ENCODE measurements around the gene PRPF39. TPM values are rescaled to one million over a fixed set of nuclear protein-coding genes. Genes with fewer than 3 reads are reported as not detected.

The PRPF39 gene
- total and polyA plus RNA-seq, 8 donors: 13.2 to 36.8 (median 23.2) TPM

DNA sequence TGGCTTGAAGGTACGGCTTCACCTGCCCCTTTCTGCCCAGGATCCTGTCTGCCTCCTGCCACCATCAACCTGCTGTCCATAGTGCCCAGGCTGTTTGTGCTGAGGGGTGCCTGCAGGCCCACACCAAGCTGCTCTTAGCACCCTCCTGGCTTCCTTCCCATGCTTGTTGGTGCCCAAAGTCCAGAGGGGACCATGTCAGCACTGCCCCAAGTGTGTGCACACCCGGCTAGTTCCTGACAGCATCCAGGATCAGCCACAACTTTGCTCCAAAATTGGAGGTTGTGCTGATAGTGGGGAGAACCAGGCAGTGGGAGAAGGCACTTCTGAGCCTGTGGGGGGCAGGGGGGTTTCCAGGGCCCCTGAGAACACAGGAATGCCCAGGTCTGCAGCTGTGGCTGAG, 44.5 kb upstream of the PRPF39 start:
- TF ChIP-seq, protein P1, sequence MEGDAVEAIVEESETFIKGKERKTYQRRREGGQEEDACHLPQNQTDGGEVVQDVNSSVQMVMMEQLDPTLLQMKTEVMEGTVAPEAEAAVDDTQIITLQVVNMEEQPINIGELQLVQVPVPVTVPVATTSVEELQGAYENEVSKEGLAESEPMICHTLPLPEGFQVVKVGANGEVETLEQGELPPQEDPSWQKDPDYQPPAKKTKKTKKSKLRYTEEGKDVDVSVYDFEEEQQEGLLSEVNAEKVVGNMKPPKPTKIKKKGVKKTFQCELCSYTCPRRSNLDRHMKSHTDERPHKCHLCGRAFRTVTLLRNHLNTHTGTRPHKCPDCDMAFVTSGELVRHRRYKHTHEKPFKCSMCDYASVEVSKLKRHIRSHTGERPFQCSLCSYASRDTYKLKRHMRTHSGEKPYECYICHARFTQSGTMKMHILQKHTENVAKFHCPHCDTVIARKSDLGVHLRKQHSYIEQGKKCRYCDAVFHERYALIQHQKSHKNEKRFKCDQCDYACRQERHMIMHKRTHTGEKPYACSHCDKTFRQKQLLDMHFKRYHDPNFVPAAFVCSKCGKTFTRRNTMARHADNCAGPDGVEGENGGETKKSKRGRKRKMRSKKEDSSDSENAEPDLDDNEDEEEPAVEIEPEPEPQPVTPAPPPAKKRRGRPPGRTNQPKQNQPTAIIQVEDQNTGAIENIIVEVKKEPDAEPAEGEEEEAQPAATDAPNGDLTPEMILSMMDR (IDR thresholded peaks at IDR 0.05): no peak
- no peak for DNase-seq
- H3K4me3 ChIP-seq: no peak overlapping the region
- intact Hi-C loops (cut with DNase I): no loop called here
- peaks cover 0 to under 1% (median 0%) of the 10 kb centered on the region in 3 donors for H3K36me3 ChIP-seq
- no peak for FAIRE-seq
- H3K27me3 ChIP-seq: no peaks in the 10 kb centered on the region
- WGBS, 2 donors: 98 to 100% methylated on average over 2 of the region's 2 CpGs
- ATAC-seq: no peak
- H3K27ac ChIP-seq: no peak overlapping the region
- H3K9me3 ChIP-seq: no peaks in the 10 kb centered on the region
- H3K4me1 ChIP-seq: peaks cover 0 to 1% (median 0%) of the 10 kb centered on the region in 3 donors

DNA sequence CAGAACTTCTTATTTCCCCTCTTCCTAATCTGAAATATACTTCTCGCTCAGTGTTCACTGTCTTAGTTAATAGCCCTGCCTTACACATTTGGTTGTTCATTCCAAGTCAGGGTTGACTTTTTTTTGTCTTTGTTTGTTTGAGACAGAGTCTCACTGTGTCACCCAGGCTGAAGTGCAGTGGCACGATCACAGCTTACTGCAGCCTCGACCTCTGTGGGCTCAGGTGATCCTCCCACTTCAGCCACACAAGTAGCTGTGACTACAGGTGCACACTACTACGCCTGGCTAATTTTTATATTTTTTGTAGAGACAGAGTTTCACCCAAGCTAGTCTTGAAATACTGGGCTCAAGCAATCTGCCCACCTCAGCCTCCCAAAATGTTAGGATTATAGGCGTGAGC, 42.3 kb upstream of the PRPF39 start:
- DNase-seq (no peak), FAIRE-seq (no peak), ATAC-seq (no peak)
- TF ChIP-seq, protein P1 (IDR thresholded peaks at IDR 0.05): no peak
- Histone ChIP-seq H3K36me3 (peaks cover 0 to 10% (median 5%) of the 10 kb centered on the region in 3 donors), H3K4me3 (no peak overlapping the region), H3K27ac (no peak overlapping the region), H3K9me3 (no peaks in the 10 kb centered on the region), H3K27me3 (no peaks in the 10 kb centered on the region), H3K4me1 (peaks cover 0 to 4% (median 0%) of the 10 kb centered on the region in 3 donors)
- intact Hi-C loops (cut with DNase I): no loop called here
- 95 to 96% methylated on average over 5 of the region's 5 CpGs for WGBS, 2 donors

DNA sequence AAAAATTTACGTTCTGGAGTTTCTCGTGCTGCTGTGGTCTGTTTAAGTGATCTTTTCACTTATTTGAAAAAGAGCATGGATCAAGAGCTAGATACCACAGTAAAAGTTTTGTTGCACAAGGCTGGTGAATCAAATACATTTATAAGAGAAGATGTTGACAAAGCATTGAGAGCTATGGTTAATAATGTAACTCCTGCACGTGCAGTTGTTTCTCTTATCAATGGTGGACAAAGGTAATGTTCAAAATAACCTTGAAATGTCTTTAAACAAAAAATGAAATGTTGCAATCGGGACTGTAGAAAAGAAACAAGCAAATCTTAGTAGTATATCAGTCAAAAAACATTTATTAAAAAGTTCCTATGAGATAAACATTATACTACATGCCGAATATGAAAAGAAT, 39.3 kb upstream of the PRPF39 start:
- peaks cover 0 to 17% (median 7%) of the 10 kb centered on the region in 3 donors for H3K36me3 ChIP-seq
- intact Hi-C loops (cut with DNase I): no loop called here

DNA sequence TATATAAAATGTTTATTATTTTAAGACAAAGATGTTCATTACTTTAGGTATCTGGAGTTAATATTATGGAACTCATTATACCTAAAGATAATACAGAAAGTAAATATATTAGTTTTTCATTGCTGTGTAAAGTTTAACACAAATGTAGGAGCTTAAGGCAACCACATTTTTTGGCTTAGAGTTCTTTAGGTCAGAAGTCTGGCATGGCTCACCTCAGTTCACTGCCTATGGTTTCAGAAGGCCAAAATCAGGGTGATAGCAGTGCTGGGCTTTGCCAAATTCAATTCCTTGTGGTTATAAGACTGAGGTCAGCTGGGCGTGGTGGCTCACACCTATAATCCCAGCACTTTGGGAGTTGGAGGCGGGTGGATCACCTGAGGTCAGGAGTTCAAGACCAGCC, 35.5 kb upstream of the PRPF39 start:
- TF ChIP-seq, protein P1 (IDR thresholded peaks at IDR 0.05): no peak
- Histone ChIP-seq H3K9me3 (no peaks in the 10 kb centered on the region), H3K27ac (no peak overlapping the region), H3K36me3 (peaks cover 0 to 27% (median 7%) of the 10 kb centered on the region in 3 donors), H3K4me1 (peaks cover 0 to 4% (median 0%) of the 10 kb centered on the region in 3 donors), H3K4me3 (no peak overlapping the region), H3K27me3 (no peaks in the 10 kb centered on the region)
- ATAC-seq (no peak), DNase-seq (no peak), FAIRE-seq (no peak)
- intact Hi-C loops (cut with DNase I): no loop called here
- 97 to 100% methylated on average over 2 of the region's 2 CpGs for WGBS, 2 donors

More for the DNA sequence above, 39.3 kb upstream of the PRPF39 start:
- WGBS, 2 donors: 46 to 49% methylated on average over 5 of the region's 5 CpGs
- FAIRE-seq (no peak), ATAC-seq (no peak), DNase-seq (no peak)
- H3K27ac ChIP-seq: no peak overlapping the region
- no peaks in the 10 kb centered on the region for H3K9me3 ChIP-seq
- no peak overlapping the region for H3K4me3 ChIP-seq
- H3K27me3 ChIP-seq: no peaks in the 10 kb centered on the region
- TF ChIP-seq, protein P1 (IDR thresholded peaks at IDR 0.05): no peak
- peaks cover 0 to 4% (median 0%) of the 10 kb centered on the region in 3 donors for H3K4me1 ChIP-seq

DNA sequence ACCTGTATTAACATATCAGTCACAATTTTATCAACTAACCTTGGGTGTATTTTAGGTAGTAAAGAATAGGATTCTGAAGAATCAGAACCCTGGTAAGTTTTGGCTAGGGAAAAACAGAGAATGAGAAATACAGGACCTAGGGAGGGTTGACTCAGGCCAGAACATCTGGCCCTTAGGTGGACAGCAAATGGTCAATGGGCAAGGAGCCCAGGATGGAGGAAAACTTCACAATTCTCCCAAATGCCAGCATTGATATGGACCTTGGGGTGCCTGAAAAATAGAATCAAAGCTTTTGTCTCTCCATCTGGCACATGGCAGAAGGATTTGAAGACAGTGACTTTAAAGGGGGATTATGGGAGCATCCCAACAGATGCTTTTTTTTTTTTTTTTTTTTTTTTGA, 32.7 kb upstream of the PRPF39 start:
- TF ChIP-seq, protein P1 (IDR thresholded peaks at IDR 0.05): no peak
- FAIRE-seq: no peak
- no peak for ATAC-seq

More for the DNA sequence above, 32.7 kb upstream of the PRPF39 start:
- DNase-seq: no peak
- intact Hi-C loops (cut with DNase I): no loop called here
- H3K27me3 ChIP-seq: no peaks in the 10 kb centered on the region
- no peak overlapping the region for H3K4me3 ChIP-seq
- no peak overlapping the region for H3K27ac ChIP-seq
- no peaks in the 10 kb centered on the region for H3K4me1 ChIP-seq
- H3K9me3 ChIP-seq: no peaks in the 10 kb centered on the region
- H3K36me3 ChIP-seq: peaks cover 0 to 31% (median 6%) of the 10 kb centered on the region in 3 donors

Measured in pancreas (tissue), 10 donors.